Amniotic epithelial cell (primary cell): ENCODE measurements around the gene COX7B.

Experiments used
- DNase-seq: peaks from one replicate; pipeline ENCODE4 v3.0.0-alpha.2; 2010; ENCODE audit warnings: low read depth

COX7B gene

GRCh38 chrX:77945910-77946545 is 46.8 kb downstream of the COX7B start:
- DNase-seq = no peak

GRCh38 chrX:77946571-77946970 is 47.3 kb downstream of the COX7B start:
- no peak for DNase-seq

DNA sequence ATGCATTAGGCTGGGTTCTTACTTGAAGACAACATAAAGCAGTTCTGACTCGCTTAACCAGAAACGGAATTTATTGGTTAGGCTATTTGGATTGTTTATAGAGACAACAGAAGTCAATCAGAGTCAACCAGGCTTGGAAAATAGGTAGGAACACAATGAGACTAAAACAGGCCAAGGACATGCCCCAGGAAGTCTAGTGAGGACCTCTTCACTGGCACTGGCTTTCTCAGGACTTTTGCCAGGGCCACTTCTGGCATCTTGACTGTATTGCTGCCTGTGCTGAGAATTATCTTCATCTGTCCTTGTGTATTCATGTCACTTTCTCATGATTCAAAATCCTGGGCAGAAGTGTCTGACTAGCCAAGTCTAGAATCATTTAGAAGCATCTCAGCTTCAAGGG is 50.6 kb downstream of the COX7B start:
- no peak for DNase-seq

DNA sequence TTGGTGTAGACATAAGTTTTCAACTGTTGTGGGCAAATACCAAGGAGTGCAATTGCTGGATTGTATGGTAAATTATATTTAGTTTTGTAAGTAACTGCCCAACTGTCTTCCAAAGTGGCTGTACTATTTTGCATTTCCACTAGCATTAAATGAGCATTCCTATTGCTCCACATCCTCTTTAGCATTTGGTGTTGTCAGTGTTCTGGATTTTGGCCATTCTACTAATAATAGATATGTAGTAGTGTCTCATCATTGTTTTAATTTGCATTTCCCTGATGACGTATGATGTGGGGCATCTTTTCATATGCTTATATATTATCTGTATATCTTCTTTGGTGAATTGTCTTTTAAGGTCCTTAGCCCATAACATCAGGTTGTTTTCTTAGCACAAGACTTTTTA is 52.9 kb downstream of the COX7B start:
- no peak for DNase-seq

- DNase-seq = no peak
Observed at GRCh38 chrX:77953302-77953701, 54.0 kb downstream of the COX7B start.

- DNase-seq = no peak
Observed at GRCh38 chrX:77953708-77954107, 54.4 kb downstream of the COX7B start.
